UCSD-AML1 (cell line): ENCODE data around the gene PTPRD.

Source experiments
- DNase-seq: peaks from one replicate; lab custom pipeline; 2025; ENCODE audit not compliant: unreplicated experiment; lab: John Stamatoyannopoulos, UW

PTPRD gene

GRCh38 chr9:8877753-8878494 lies 1734.9 kb downstream of the PTPRD start:
- no peak for DNase-seq

GRCh38 chr9:8876303-8876702 lies 1736.5 kb downstream of the PTPRD start:
- no peak for DNase-seq

- DNase-seq: no peak
Measured at GRCh38 chr9:8874482-8874881, 1738.3 kb downstream of the PTPRD start.

- DNase-seq: no peak
Measured at GRCh38 chr9:8872802-8873201, 1740.0 kb downstream of the PTPRD start.

- DNase-seq: no peak
Measured at GRCh38 chr9:8871796-8872445, 1740.9 kb downstream of the PTPRD start.

- DNase-seq: no peak
Measured at GRCh38 chr9:8871396-8871795, 1741.4 kb downstream of the PTPRD start.

- no peak for DNase-seq
Measured at GRCh38 chr9:8869812-8870211, 1743.0 kb downstream of the PTPRD start.

GRCh38 chr9:8868632-8869031 lies 1744.2 kb downstream of the PTPRD start:
- DNase-seq: no peak

- no peak for DNase-seq
Measured at GRCh38 chr9:8867148-8867547, 1745.7 kb downstream of the PTPRD start.

GRCh38 chr9:8864545-8864896 lies 1748.3 kb downstream of the PTPRD start:
- DNase-seq: no peak

- DNase-seq: no peak
Measured at GRCh38 chr9:8863886-8864544, 1748.8 kb downstream of the PTPRD start.

- DNase-seq: no peak
Measured at GRCh38 chr9:8863069-8863468, 1749.7 kb downstream of the PTPRD start.

- no peak for DNase-seq
Measured at GRCh38 chr9:8860925-8861324, 1751.9 kb downstream of the PTPRD start.

GRCh38 chr9:8860086-8860485 lies 1752.7 kb downstream of the PTPRD start:
- DNase-seq: no peak

- DNase-seq: no peak
Measured at GRCh38 chr9:8859416-8859815, 1753.4 kb downstream of the PTPRD start.

- DNase-seq: no peak
Measured at GRCh38 chr9:8858596-8859161, 1754.1 kb downstream of the PTPRD start.

GRCh38 chr9:8857926-8858595 lies 1754.7 kb downstream of the PTPRD start:
- DNase-seq: peak; percentile 22

GRCh38 chr9:8857068-8857925 lies 1755.5 kb downstream of the PTPRD start:
- peak; percentile 18 for DNase-seq

- no peak for DNase-seq
Measured at GRCh38 chr9:8856396-8857067, 1756.3 kb downstream of the PTPRD start.

GRCh38 chr9:8855046-8855445 lies 1757.8 kb downstream of the PTPRD start:
- no peak for DNase-seq
